GM21576 (cell line): Measurements from ENCODE around the gene PDE8A.

Experiments
- ATAC-seq: cut with Tn5 transposase; IDR thresholded peaks from one replicate; pipeline ENCODE4 v1.9.1; 2021; ENCODE audit warnings: mild to moderate bottlenecking, moderate library complexity; ENCODE audit not compliant: unreplicated experiment

PDE8A gene, protein sequence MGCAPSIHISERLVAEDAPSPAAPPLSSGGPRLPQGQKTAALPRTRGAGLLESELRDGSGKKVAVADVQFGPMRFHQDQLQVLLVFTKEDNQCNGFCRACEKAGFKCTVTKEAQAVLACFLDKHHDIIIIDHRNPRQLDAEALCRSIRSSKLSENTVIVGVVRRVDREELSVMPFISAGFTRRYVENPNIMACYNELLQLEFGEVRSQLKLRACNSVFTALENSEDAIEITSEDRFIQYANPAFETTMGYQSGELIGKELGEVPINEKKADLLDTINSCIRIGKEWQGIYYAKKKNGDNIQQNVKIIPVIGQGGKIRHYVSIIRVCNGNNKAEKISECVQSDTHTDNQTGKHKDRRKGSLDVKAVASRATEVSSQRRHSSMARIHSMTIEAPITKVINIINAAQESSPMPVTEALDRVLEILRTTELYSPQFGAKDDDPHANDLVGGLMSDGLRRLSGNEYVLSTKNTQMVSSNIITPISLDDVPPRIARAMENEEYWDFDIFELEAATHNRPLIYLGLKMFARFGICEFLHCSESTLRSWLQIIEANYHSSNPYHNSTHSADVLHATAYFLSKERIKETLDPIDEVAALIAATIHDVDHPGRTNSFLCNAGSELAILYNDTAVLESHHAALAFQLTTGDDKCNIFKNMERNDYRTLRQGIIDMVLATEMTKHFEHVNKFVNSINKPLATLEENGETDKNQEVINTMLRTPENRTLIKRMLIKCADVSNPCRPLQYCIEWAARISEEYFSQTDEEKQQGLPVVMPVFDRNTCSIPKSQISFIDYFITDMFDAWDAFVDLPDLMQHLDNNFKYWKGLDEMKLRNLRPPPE

DNA sequence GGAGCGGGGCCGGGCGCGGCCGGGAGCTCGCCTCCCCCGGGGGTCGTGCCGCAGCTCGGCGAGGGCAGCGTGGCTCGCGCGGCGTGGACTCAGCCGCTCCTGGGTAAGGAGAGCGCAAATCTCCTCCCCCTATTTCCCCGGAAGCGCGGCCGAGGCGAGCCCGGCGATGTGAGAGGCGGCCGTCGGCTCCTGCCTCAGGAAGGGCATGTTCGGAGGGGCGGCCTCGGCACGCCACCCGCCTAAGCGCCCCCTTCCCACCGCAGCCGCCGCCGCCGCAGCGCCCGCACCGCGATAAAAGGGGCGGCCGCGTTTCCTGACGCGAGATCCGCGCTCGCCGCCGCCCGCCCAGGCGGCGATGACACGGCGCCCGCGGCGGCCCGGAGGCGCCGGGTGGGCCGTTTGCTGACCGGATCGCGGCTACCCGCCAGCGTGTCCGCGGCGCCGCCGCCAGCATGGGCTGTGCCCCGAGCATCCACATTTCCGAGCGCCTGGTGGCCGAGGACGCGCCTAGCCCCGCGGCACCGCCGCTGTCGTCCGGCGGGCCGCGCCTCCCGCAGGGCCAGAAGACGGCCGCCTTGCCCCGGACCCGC, at the start of gene PDE8A:
Gene PDE8A, plus strand, starts transcription at position 146 of the 590 bp plus-strand sequence. Its CDS starts 307 bp downstream, at position 453.
- peak; percentile 24 for ATAC-seq

DNA sequence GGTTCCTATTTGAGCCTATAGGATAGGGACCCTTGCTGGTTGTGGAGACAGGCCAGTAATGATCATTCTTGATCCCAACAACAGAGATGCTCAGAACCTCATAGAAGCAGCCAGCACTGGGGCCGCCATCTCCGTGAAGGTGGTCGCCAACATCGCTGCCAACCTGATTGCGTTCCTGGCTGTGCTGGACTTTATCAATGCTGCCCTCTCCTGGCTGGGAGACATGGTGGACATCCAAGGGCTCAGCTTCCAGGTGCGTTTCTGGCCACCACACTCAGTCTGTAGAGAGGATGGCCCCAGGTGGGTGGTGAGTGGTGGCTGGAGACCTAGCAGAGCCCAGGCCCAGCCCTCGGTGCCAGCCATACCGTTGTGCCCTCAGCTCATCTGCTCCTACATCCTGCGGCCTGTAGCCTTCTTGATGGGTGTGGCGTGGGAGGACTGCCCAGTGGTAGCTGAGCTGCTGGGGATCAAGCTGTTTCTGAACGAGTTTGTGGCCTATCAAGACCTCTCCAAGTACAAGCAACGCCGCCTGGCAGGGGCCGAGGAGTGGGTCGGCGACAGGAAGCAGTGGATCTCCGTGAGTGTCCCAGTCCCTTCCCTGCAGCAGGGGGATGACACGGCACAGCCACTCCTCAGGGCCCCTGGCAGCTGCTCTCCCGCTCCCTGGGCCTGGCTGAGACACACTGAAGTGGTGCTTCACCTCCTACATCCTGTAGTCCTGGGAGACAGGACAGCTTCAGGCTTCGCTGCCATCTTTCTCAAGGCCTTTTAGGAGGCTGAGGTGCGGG, 46.5 kb upstream of the PDE8A start:
- ATAC-seq = no peak

DNA sequence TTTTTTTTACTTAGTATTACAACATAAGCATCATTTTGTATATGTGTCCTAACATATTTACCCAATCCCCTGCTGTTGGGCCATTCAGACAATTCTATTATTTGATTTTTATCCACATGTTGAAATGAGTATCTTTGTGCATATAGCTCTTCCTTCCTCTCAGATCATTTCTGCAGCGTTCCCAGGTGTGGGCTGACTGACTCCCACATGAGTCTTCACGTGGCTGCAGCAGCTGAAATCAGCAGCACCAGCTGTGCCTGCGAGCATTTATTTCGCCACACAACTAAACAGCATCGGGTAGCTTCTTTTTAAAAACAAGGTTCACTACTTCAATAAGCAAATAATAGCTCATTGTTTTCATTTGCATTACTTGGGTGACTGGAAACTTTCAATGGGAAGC, 44.5 kb upstream of the PDE8A start:
- no peak for ATAC-seq

DNA sequence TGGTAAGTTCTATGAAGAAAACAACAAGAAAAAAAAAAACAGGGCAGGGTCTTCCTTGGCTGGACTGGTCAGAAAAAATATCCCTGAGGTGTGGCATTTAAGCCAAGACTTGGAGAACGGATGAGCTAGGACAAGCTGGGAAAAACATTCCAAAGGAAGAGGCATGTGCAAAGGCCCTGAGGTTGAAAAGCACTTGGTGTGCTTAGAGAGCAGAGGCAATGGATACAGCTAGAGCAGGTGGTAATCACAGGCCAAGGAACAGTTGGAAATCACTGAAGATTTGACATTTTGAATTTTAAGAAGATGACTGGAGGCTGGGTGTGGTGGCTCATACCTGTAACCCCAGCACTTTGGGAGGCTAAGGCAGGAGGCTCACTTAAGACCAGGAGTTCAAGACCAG, 42.9 kb upstream of the PDE8A start:
- ATAC-seq = no peak

DNA sequence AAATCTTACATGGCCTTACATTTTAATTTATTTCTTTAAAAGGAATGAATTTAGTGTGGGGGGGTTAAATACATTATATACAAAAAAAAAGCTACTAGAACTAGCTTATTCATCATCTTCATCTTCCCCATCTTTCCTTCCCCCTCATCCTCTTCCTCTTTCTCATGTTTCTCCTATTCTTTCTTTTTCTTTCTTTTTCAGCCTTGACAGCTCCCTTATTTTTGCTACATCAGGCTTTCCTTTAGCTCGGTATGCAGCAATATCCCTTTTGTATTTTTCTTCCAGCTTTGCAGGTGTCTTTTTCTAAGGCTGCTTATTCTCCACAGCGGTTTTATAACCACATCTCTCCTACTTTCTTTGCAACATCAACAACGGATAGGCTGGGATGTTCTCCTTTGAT, 41.3 kb upstream of the PDE8A start:
- no peak for ATAC-seq

DNA sequence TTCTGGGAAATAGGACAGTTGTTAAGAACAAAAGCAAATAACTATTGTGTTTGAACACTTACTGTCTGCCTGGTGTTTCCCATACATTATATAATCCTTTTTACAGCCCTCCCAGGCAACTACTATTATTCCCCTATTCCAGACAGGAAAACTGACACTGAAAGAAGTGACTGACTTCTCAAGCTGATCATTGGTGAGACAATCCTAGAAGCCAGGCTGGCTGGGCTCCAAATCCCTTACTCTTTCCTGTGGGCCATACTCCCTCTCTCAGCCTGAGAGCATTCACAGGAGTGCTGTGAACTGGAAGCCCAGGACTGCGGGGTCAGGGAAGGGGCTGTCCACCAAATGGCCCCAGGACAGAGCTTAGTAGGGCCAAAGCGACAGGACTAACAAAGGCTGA, 39.2 kb upstream of the PDE8A start:
- no peak for ATAC-seq

DNA sequence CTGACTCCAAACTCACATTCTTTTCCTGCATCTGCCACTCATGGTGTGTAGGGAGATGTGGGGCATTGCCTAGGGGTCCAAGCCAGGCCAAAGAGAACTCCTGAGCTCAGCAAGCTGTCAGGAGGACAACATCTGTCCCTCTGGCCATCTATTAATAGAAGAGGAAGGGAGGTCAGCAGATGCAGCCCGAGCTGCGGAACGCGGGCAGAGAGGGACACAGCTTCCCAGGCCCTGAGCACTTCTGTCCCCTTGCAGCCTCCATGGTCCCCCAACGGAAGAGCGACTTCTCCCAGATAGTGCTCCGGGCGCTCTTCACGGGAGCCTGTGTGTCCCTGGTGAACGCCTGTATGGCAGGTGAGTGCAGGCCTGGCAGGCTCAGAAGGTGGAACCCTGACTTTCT, 37.3 kb upstream of the PDE8A start:
- no peak for ATAC-seq

DNA sequence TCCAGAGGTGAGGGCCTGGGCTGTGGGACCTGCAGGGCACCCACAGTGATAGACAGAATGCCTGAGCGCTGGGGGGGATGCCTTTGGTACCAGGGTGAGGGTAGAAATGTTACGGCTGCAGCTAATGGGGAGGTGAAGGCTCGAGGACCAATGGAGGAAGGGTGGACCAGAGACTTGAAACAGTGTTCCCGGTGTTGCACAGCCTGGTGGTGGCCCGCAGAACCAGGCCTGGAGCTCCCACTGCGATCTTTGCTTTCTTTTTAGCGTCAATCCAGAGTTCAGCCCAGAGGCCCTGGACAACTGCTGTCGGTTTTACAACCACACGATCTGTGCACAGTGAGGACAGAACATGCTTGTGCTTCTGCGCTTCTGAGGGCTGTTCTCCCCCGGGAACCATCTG, 36.8 kb upstream of the PDE8A start:
- ATAC-seq = no peak

DNA sequence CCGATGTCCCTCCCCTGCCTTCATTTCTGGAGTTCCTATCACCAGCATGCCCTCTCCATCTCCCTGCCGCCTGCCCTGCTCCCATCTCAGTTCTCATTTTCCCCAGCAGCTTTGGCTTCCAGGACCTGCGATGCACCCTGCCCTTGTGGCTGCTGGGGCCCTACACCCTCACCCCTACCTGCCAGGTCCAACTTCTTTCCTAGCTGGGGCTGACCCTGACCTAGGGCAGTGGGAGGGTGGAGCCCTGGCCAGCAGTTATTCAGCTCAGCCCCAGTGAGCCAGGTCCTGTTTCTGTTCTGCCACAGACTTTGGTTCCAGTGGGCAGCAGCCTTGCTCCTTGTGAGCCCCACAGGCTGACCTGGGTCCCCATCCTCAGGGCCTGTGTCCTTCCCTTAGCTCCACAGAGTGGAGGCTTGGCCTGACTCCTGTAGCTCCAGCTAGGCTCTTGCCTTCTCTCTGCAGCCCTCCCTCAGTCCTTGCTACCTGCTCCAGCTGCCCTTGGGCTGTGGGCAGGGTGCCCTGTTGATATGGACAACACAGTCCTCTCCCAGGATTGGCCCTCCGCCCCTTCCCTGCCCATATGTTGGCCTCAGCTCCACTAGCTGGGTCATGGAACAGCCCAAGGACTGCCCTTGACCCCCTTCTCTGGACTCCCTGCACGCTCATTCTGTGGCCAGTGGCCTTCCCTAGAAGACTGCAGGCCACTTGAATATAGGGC, 34.7 kb upstream of the PDE8A start:
- no peak for ATAC-seq

DNA sequence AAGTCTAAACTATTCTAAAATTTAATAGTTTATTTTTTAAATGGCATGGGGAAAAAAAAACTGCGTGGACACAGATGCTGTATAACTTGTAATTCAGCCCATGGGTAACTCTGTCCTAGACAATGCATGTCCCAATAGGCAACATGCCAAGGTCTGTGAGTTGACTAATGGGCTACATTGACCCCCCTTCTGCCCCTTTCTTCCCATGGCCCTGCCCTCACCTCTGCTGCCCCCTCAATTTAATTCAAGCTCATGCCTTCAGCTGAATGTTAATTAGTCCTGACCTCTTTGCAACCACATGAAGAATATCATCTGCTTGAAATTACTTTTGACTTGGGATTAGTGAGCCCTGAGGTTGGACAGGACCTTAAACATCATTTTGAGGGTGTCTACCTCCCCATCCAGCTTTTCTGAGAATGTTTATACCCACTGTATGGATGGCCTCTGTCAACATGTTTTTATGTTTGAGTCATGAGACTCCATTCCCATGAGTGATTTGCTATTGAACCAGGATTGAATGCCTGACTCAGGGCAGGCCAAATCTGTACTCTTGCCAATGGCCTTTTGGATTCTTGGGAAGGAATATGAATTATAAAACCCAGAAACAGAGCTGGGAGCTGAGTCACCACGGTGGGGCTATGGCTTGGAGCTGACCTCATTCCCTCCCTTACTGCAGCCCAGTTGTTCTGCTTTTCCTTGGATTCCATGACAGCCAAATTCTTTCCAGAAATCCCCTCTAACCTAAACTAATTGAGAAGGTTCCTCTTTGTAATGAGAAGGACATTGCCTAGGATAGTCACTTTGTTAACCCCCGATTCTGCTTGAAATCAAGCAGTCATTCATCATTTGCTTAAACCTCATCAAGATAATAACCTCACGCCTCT, 33.5 kb upstream of the PDE8A start:
- no peak for ATAC-seq

DNA sequence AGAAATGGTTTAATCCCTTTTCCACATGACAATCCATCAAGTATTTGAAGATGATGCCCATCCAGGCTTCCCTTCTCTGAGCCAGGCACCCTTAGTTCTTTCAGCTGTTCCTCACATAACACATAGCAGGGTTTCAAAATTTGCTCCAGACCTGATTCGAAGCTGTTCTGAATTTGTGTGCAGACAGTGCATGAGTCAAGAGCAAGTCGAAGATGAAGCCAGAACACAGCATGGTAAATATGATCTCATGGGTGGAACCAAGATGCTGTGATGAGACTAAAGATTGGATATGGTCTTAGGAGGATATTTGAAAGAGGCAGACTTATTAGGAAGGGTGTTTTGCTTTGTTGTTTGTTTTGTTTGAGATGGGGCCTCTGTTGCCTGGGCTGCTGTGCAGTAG, 32.6 kb upstream of the PDE8A start:
- no peak for ATAC-seq

DNA sequence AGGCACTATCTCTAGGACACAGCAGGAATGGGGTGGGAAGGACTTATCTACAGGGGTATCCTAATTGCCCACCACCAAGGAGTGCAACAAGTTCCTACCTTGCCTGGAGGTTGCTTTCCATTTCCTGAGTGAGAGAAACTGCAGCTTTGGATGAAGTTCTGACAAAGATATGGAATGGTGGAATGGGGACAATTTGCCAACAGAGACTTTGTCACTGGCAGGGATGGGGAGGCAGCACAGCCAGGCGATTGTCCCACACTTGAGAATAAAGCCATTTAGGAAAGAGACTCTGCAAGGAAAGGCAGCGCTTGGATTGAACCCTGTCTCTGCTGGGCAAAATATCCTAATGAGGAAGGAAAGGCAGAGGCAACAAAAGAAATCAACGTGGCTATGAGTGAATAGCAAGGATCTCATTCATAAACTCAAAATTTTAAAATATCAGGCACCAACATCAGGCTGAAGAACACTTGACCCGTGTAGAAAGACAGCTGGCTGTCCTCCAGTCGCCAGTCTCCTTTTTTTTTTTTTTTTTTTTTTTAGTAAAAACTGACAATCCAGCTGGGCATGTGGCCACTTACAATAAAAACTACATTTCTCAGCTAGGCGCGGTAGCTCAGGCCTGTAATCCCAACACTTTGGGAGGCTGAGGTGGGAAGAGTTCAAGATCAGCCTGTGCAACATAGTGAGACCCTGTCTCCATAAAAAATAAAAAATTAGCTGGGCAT, 31.6 kb upstream of the PDE8A start:
- ATAC-seq = no peak

DNA sequence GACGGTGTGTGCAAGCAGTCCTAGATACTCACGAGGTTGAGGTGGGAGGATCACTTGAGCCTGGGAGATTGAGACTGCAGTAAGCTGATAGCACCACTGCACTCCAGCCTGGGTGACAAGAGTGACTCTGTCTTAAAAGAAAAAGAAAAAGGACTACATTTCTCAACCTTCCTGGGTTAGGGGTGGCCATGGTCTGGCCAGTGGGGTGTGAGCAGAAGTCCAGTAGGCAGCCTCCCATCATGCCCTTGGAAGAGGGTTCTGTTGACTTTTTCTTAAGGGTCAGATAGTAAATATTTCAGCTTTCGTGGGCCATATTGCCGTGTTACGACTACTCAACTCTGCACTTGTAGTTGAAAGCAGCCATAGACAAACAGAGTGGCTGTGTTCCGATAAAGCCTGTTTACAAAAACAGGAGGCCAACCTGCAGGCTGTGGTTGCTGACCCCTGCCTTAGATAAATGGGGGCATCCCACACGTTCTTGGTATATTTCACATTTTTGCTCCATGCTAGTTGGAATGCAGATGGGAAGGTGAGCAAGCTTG, 31.0 kb upstream of the PDE8A start:
- no peak for ATAC-seq

DNA sequence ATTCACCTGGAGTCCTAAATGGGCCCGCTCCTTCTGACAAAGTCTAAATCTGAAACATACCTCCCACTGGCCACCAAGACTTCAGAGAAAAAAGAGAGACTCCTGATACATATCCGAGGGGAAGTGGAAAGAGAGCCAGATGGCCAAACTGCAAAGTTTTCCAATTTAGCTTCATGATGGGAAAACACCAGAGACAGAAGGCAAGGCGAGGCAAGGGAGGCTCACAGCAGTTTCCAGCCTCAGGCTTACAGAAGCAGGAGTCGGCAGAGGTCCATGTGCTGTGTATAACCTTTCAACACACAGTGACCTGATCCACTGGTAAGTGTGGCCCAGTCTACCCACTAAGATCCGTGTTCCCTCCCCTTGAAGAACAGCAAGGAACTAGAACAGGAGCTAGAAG, 29.9 kb upstream of the PDE8A start:
- no peak for ATAC-seq

DNA sequence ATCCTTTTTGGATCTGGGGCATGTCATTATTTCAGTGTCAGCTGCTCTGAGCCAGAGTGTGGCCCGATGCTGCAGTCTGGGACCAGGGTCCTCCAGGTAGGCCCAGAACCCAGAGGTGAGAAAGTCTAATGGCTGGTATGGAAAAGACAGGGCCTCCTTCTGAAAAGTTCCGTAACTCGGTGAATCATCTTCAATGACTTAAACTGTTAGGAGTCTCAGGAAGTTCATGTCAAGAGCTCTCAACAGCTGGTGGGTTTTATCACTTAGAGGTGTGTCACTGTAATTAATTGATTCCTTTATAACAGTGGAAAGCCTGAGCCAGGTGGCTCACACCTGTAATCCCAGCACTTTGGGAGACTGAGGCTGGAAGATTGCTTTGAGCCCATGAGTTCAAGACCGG, 28.5 kb upstream of the PDE8A start:
- no peak for ATAC-seq

DNA sequence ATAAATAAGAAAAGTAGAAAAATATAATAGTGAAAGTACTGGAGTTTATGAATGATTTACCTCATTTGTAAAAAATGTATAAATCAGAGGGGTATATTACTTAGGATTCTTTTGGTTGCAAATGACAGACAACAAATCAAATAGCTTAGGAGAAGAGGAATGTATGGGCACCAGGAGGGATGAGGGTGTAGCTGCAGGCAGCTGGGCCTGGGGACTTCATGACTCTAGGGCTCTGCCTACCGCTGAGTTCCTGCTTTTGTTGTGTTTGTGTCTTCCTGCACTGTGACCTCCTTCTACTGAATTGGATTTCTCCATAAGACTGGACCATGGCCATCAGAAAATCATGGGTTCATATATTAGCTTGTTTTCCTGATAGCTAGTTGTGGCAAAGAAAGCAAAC, 27.9 kb upstream of the PDE8A start:
- no peak for ATAC-seq

DNA sequence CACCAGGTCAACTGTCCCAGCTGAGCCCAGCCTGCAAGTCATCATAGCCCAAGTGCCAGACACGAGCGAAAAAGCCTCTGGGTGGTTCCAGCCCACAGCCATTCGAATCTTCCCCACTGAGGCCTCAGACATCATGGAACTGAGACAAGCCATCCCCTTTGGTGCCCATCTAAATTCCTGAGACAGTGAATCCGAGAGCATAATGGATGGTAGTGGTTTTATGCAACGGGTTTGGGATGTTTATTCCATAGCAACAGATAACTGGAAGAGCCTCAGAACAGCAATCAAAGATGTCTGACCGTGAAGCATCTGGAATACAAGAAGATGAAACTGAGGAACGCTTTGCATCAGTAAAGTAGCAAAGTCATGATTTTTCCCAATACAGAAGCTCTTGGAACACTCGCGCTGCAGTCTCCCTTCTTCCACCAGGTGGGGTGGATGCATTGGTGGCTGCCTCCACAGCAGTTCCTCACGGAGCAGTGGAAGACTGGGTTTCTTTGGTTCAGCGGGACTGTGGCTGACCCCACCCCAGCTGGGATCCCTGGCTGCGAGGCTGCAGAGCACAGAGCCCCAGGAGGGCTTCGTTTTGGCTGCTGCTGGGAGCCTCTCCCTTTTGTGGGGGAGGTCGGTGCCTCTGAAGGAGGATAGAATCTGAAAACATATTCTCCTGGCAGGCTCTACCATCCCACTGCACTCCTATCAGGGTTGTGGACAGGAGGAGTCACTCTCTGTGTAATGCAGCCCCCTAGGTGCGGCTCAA, 26.4 kb upstream of the PDE8A start:
- ATAC-seq = no peak

DNA sequence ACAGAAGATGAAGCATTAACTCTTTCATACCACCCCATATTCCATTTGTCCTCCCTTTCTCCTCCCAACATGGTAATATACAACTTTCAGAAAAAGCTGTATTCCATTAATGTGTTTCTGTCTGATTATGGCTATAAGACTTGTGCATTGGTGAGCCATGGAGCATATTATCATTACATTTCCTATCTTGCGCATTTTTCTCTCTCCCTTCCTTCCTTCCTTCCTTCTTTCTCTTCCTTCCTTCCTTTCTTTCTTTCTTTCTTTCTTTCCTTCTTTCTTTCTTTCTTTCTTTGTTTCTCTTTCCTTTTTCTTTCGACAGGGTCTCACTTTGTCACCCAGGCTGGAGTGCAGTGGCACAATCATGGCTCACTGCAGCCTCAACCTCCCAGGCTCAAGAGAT, 25.5 kb upstream of the PDE8A start:
- no peak for ATAC-seq
